ENCODE data around the gene LYPD4.
A peak's percentile ranks its signal among the peaks of the same experiment; 100 is the strongest.

LYPD4 gene

GRCh38 chr19:41850381-41850780, 5.9 kb upstream of the LYPD4 start:
- DNase-seq, result no peak

GRCh38 chr19:41849067-41849466, 4.6 kb upstream of the LYPD4 start:
- DNase-seq, result no peak

GRCh38 chr19:41848666-41849065, 4.2 kb upstream of the LYPD4 start:
- no peak for DNase-seq

GRCh38 chr19:41847351-41848105, 3.0 kb upstream of the LYPD4 start:
- no peak for DNase-seq

- no peak for DNase-seq
Measured at GRCh38 chr19:41845051-41845590, 638 bp upstream of the LYPD4 start.

GRCh38 chr19:41845001-41845050, 343 bp upstream of the LYPD4 start, which contains the start of gene DMRTC2:
Gene DMRTC2, plus strand, starts transcription at chr19:41845042. Its CDS starts 2,387 bp downstream, at chr19:41847429.
- no peak for DNase-seq

GRCh38 chr19:41843371-41843770, 1.1 kb downstream of the LYPD4 start:
- no peak for DNase-seq

GRCh38 chr19:41839211-41839610, 5.3 kb downstream of the LYPD4 start:
- DNase-seq, result no peak

- DNase-seq, result no peak
Measured at GRCh38 chr19:41837981-41838708, 6.3 kb downstream of the LYPD4 start.

GRCh38 chr19:41821003-41821735, 23.3 kb downstream of the LYPD4 start:
- peak; percentile 34 for DNase-seq

- no peak for DNase-seq
Measured at GRCh38 chr19:41816761-41817160, 27.7 kb downstream of the LYPD4 start.

- DNase-seq, result no peak
Measured at GRCh38 chr19:41815301-41815700, 29.2 kb downstream of the LYPD4 start.

GRCh38 chr19:41813911-41814310, 30.6 kb downstream of the LYPD4 start:
- no peak for DNase-seq

- DNase-seq, result no peak
Measured at GRCh38 chr19:41811981-41812380, 32.5 kb downstream of the LYPD4 start.

- DNase-seq, result no peak
Measured at GRCh38 chr19:41811036-41811435, 33.4 kb downstream of the LYPD4 start.

- DNase-seq, result no peak
Measured at GRCh38 chr19:41810301-41810700, 34.2 kb downstream of the LYPD4 start.

- DNase-seq, result no peak
Measured at GRCh38 chr19:41808663-41809566, 35.6 kb downstream of the LYPD4 start.

- DNase-seq, result no peak
Measured at GRCh38 chr19:41807176-41807575, 37.3 kb downstream of the LYPD4 start.

- no peak for DNase-seq
Measured at GRCh38 chr19:41804336-41804735, 40.1 kb downstream of the LYPD4 start.

- DNase-seq, result no peak
Measured at GRCh38 chr19:41802770-41803169, 41.7 kb downstream of the LYPD4 start.

GRCh38 chr19:41801792-41802211, 42.7 kb downstream of the LYPD4 start:
- DNase-seq, result no peak

GRCh38 chr19:41801031-41801430, 43.5 kb downstream of the LYPD4 start:
- no peak for DNase-seq

- no peak for DNase-seq
Measured at GRCh38 chr19:41799444-41800000, 45.0 kb downstream of the LYPD4 start.

All from NCI-H1694 (cell line).